ENCODE data around the gene NUP210L. TPM values are rescaled to one million over a fixed set of nuclear protein-coding genes. Genes with fewer than 3 reads are reported as not detected.

The NUP210L gene
- polyA plus RNA-seq, 3 donors = 0.06 to 0.30 (median 0.16) TPM

DNA sequence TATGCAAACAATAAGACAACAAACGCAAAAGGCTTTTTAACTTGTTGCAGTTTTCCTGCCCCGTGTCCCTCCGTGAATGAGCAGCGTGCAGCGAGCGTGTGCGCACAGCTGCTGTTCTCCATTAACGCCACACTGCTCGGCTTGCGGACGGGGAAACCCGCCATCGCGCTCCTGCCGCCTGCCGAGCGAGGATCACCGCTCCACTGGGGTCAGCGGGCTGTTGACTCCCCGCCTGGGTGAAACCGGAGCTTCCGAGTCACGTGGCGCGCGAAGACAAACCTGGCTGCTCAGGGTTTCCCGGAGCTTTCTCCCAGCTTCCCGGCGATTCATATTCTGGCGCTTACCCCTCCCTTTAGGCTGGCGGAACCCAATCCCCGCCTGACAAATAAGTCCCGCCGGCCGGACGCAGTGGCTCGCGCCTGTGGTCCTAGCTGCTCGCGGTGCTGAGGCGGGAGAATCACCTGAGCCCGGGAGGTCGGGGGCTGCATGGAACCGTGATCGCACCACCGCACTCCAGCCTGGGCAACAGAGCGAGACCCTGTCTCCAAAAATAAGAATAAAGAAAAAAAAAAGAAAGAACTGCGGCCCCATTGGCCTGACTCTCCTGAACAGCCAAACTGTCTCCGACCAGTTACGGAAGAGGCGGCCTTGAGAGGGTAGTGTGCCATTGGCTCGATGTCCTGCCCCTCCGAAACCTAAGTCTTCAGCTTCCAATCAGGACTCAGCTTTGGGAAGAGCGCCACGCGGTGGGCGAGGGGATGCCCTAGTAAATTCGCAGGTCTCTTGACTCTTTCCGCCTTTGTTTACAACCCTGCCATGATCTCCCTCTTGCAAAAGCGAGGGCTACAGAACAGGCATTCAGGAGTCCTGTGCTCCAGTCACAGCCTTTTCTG, 187.5 kb downstream of the NUP210L start, which contains the start of gene CREB3L4:
Gene CREB3L4 (plus strand): TSS at position 796 of the 893 bp plus-strand sequence. CDS start 624 bp downstream, outside the sequence.
- peak; percentile 98 for DNase-seq

DNA sequence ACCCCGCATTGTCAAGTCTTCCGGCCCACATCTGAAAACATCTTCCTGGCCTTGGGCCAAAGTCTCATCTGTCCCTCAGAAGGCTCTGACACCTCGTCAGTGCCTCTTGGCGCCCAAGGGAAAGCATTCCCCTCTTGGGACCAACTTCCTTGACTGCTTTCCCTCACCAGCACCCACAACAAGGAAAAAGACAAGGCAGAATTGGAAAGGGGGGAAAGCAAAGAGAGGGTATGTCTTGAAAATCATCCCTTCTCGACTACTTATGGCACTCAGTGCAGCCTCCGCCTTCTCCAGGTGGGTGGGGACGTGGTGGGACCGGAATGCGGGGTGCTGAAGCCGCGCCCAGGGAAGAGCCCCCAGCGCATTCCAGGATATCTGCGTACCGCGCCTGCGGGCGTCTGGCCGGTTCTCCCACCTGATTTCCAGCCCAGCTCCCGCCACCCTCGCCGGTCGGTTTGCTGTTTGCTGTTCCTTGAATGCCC, 191.0 kb downstream of the NUP210L start:
- no peak for DNase-seq

DNA sequence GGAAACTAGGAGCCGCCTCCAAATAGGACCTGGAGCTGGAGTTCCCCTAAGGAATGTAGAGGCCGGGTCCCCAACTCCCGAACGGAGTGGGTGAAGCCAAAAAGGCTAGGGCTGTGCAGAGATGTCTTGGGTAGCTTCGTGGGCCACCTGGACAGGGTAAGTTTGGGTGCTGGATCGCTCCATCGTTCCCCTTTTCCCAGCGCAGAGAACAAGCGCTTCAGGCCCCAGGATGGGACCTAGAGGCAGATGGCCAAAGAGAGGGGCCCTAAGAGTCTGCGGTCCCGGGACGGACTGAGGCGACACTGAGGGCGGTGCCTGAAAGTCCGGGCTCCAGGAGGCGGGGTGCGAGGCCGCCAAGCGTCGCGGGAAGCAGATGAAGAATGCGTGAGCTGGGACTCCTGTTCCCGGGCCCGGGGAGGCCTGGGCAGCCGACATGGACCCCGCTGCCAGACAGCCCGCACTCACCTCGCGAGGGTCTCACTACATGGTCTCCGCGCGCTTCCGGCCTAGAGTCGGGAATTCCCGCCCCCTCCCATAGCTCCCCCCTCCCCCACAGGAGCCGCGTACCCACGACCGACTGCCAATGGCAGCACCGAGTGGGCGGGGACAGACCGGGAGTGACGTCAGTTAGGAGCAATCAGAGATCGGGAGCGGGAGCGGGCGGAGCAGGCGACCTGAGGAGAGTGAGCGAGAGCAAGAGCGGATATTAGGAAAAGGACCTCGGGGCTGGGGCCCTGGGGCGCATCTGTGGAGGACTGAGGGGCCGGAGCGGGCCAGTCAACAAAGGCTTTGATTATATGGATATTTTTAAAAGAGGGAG, 191.6 kb downstream of the NUP210L start, which contains the start of gene SLC39A1:
Gene SLC39A1 (minus strand): TSS at position 508 of the 820 bp plus-strand sequence. CDS start 822 bp downstream, outside the sequence.
- peak; percentile 98 for DNase-seq

DNA sequence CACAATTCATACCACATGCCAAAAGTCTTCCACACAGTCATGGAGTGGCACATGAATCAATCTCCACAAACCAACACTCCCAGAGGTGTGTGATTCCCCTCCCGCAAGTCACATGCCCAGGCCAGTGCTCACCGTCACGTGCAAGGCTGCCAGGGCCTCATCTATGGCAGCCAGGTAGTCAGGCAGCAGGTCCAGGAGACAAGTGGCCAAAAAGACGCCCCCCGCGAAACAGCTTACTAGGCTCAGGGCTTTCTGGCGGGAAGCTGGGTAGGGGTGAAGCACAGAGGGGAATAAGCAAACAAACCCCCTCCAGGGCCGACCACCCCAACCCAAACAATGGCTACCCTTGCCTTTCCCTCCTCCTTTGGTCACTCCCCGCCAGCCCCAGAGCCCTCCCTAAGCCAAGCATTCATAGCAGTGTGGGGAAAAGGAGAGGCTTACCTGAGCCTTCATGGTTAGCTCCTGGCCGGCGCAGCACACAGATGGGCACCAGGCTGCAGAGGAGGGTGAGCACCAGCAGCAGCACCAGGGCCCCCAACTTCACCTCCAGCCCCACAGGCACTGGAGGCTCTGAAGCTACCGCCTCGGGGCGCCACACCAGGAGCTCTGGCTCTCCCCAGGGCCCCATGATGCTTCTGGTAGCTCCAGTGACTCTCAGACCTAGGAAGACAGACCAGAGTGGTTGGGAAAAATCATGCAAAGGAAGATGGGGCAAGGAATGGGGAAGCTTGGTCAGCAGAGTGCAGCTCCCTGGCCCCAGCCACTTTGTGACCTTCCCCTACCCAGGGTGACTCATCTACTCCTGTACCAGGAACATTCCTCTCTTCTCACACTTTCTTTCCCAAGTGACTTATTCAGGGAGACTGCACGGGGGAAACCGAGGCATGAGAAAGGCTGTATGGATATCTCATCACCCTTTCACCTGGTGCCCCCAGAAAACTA, 192.5 kb downstream of the NUP210L start:
- DNase-seq = no peak

DNA sequence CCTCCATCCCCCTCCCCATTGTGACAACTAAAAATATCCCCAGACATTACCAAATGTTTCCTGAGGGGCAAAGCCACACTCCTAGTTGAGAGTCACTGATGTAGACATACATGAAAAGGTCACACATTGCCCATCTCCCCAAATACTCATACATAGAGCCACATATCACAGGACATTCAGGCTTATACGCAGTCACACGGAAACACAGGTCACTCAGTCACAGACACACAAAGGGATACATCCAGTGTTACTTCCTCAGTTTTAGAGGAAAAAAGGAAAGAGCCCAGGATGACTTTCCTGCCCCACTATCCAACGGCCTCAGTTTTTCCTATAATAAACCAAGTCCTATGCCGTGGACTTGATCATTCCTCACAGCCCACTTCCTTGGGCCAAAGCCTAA, 193.5 kb downstream of the NUP210L start:
- DNase-seq = no peak

DNA sequence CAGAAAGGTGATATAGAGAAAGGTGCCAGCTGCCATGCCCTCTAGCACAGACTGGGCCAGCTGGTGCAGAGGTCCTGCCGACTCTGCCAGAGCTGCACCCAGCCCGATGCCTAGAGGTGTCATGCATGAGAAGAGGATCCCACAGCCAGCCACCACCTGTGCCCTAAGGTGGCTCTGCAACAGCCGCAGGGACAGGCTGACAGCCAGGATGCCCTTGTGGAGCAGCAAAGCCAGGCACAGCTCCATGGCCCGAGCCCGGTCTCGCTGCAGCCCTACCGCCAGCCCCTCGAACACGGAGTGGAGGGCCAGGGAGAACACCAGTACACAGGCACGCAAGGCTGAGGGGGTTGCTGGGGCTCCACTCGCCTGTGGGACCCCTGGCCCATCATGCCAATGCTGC, 194.7 kb downstream of the NUP210L start:
- DNase-seq = no peak

DNA sequence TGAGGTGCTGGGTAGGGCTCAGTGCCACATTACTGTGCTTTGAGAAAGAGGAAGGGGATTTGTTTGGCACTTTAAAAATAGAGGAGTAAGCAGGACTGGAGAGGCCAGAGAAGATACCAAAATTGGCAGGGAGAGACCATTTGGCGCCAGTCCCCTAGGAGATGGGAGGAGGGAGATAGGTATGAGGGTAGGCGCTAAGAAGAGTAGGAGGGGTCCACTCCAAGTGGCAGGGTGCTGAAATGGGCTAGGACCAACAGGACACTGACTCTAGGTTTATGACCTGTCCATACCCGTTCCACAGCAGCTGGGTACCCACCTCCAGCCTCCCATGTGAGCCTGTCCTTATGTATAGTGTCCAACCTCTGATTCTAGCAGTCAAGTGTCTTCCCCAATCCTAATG, 195.4 kb downstream of the NUP210L start:
- DNase-seq = no peak

DNA sequence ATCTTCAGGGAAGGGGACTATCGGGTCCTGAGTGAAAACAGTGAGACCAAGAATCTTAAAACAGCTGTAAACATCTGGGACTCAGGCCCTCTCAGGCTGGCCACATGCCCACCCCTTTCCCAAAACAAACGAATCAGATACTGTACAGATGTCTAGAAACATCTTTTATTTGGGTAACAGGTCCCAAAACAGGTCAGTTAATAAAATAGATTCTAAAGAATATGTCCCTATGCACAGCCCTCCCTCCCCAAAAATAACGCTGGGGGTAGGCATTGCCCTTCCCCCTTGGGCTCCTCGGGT, 196.0 kb downstream of the NUP210L start:
- DNase-seq = no peak

DNA sequence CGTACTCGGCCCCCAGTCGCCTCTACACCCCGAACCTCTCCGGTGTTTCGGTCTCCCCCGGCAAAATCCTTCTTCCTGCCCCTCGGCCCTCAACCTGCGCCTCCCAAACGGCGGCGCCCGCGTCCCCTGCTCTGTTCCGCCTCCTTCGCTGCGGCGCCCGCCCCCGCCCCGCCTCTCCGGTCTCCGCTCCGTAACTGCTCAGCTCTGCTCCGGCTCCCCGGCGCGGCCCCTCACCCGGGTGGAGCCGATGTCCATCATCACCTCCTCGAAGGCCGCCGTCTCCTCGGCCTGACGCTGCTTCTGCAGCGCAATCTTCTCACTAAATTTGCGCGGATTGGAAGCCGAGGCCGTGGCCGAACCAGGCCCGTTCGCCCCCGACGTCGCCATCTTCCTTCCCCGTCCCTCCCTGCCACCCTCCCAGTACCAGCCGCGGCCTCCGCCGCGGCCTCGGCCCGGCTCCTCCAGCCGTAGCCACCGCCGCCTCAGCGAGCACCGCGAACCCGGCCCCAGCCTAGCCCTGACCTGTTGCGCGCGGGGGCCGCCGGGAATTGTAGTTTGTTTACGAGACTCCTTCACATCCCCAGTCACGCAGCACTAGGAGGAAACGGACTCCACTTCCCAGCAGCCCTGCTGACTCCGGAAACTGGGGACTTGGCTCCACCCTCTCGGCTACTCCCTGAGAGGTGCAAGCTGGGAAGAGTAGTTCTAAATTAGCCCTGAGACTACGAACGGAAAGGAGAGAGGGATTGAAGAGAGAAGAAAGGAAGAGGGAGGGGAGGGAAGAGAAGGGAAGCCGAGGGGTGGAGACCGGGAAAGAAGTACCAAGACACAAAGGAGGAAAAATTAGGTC, 196.5 kb downstream of the NUP210L start, which contains the start of gene CRTC2:
Gene CRTC2 (minus strand): TSS at position 502 of the 850 bp plus-strand sequence. CDS start 115 bp downstream, at position 387.
- peak; percentile 99 for DNase-seq

DNA sequence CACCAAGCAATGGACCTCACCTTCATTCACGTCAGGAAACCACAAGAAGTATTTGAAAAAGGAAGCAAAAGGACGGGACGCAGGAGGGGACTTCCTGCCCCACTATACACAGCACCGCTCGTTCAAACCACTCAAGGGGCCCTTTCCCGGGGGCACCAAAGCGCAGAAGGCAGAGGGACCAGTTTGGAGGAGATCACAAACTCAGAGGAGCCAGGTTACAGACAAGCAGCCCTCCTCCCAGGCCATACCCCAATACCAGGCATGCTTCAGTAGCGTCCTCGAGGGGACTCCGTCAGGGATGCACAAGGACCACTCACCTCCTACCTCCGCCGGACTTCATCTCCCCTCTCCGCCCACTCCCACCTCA, 197.1 kb downstream of the NUP210L start:
- DNase-seq = no peak

DNA sequence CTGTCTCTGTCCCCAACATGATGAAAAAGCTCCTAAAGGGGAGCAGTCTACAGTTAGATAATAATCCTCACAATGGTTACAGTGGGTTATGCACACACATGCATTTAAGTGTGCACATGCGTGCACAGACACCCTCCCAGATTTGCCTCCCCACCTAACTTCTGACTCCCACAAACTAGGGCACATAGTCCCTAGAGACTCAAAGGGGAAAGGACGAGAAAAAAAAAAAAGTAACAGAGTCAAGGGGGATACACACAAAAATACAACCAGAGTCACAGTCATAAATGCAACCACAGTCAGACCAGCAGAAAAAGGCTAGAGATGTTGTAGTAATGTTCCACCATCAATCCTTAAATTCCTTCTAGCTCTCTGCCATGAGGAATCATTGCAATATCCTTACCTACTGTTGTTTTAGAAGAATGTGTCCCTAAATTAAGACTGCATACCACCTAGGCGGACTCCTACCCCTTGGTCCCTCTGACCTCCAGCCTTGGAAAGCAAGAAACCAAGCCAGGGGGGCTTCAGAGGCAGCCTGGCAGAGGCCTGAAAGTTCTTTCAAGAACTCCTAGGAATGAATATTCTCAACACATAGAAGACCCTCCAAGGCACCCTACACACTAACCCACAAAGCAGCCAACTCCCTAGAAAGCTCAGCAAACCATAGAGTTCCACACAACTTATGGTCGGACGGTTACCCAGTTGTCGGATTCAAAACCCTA, 197.7 kb downstream of the NUP210L start:
- no peak for DNase-seq

DNA sequence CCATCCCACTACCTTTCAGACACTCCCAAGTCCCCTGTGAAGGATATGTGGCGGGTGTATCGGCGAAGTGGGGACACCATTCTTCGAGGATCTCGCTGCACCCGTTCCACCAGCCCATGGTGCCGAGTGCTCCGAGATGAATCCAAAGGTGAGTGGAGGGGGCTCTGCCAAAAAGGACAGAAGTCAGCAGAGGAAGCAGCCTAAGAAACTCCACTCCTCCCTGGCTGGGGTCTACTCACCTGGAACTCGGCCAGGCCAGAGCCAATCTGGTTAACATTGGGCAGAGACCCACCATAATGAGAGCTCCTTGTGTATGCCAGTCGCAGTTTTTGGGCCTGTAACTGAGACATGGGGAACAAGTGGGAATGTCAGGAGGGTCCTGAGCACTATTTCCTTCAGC, 200.0 kb downstream of the NUP210L start:
- no peak for DNase-seq

DNA sequence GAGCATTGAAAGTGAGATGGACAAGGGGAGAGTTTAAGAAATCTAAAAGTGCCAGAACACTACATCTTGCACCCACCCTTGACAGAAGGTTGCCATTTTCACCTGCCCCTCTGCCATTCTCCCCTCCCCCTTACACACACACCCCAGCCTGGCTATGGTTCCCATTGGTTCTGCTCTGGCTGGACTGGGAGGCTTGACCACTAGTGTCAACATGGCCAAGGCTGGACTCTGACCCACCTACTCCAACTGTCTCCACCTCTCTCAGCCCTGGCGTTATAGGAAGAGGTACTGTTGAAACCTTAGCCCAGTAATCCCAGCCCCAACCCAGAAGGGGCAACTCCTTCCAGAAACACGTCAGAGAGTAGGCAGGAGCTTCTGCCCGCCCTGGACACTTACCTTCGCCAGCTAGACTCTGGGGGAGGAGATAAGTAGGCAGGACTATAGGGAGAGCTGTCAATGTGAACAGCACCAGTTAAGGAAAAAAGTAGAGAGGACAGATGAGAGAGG, 201.0 kb downstream of the NUP210L start:
- no peak for DNase-seq

DNA sequence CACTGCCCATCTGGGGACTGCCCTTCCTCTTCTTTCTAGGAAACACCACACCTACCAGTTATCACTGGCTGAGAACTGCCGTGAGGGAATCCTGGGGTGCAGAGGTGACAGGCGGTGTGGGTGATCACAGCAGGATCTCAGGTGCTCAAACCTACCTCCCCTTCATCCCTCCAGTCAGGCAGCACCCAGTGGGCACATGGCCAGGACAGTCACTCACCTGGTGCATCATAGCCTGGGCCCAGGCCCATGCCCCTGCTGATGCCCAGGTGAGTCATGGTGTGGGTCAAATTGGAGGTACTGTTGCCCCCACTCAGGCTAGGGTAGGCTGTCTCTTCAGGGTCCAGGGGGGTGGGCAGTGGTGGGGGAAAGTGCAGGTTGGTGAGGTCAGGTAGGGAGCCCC, 203.1 kb downstream of the NUP210L start:
- no peak for DNase-seq

DNA sequence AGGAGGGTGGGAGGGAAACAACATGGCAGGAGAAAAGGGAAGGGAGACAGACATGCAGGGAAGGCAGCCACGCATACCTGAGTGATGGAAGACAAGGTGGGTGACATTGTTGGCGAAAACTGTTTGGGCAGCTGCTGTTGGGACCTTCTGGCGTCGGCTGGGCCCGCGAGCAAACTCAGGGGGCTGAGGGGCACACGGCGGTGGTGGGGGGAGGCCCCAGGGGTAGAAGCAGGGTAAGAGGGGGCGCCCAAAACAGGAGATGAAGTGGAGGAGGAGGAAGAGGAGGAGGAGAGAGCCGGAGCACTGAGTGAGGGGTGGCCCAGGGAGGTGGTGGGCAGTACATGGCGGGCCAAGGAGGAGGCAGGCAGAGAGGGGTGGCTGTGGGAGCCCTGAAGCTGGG, 203.7 kb downstream of the NUP210L start:
- DNase-seq = no peak

DNA sequence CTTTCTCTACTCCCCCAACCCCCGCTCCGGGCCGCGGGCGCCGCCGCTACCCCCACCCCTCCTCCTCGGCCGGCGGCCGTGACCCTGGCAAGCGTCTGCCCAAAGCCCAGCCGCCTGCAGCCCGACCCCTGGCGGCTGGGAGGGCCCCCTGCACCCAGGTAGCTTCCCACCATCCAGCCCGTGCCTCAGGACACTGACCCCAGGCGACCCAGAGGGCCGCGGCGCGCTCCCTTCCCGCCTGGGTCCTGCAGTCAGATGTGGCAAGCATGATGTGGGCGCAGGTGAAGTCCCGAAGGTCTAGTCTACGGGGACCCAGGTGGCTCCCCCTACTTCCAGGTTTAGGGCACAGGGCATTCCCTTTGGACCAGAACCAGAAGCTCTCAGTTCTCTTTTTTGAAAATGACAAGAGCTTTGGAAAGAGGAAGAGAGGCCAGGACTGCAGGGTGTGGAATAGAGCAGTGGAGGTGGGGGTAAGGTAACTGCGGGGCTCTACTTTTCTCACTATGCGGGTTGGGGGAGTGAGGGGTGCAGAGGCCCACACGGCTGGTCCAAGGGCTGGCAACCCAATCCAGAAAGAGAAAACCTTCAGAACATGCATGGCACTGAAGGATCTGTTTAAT, 208.1 kb downstream of the NUP210L start, which contains the start of gene DENND4B:
Gene DENND4B (minus strand): TSS at position 97 of the 620 bp plus-strand sequence. CDS start 2,344 bp downstream, outside the sequence.
- DNase-seq = peak; percentile 78

DNA sequence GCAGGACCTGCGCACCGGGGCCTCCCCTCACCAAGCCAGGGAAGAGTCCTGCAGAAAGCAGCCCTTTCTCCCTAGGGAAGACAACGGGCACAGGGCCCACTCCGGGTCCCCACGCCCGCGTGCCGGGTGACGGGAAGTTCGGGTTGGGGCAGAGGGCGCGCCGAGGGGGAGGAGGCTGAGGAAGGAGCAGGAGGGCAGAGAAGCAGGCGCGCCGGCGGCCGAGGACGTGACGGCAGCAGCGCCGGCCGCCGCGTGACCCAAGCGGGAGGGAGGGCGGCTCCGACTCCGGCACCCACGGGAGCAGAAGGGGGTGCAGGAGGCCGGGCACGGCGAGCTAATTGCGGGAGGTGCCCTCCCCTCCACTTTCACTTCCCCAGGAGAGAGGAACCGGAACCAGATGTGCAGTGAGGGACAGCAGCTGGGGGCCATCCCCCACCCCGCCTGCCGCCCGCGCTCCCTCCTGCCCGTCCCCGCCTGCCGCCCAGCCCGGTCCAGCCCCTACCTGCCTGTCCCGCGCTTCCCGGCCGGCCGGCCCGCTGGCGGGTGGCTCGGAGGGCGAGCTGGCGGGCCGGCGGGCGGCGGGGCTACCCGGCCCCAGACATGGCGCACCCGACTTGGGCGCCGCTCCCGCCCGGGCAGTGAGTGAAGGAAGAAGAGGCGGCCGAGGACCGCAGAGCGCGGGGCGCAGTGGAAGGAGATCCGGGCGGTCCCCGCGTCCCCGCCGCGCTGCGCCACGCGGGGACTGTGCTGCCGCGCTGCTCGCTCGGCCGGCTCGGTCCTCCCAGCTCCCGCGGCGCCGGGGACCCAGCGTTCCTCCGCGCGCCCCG, 208.9 kb downstream of the NUP210L start:
- DNase-seq = no peak
